Stimulated activated CD4-positive, alpha-beta T cell treated with anti-CD3 and anti-CD28 coated beads, TNF-alpha, amount 100 ng/mL, for 48 hours (primary cell): ENCODE data around the gene GAS2.

Experiments
- DNase-seq, 3 donors: peaks; one replicate each; pipeline ENCODE4 v3.0.0-alpha.2; 2020; ENCODE audit warnings: low read depth in 3 of 3

The GAS2 gene

GRCh38 chr11:22674470-22675439 lies 8.3 kb downstream of the GAS2 start:
- no peak for DNase-seq

GRCh38 chr11:22677153-22677903 lies 10.9 kb downstream of the GAS2 start:
- DNase-seq: no peak

- DNase-seq: no peak
Measured at GRCh38 chr11:22680628-22681027, 14.2 kb downstream of the GAS2 start.

- no peak for DNase-seq
Measured at GRCh38 chr11:22681281-22681812, 14.9 kb downstream of the GAS2 start.

GRCh38 chr11:22684082-22684481 lies 17.7 kb downstream of the GAS2 start:
- DNase-seq: no peak

- DNase-seq: no peak
Measured at GRCh38 chr11:22685111-22685510, 18.7 kb downstream of the GAS2 start.

- no peak for DNase-seq
Measured at GRCh38 chr11:22688914-22689313, 22.5 kb downstream of the GAS2 start.

GRCh38 chr11:22690257-22690656 lies 23.8 kb downstream of the GAS2 start:
- no peak for DNase-seq

GRCh38 chr11:22690871-22691270 lies 24.5 kb downstream of the GAS2 start:
- no peak for DNase-seq

GRCh38 chr11:22699388-22699787 lies 33.0 kb downstream of the GAS2 start:
- DNase-seq: no peak

- no peak for DNase-seq
Measured at GRCh38 chr11:22702031-22702430, 35.6 kb downstream of the GAS2 start.

GRCh38 chr11:22703040-22703439 lies 36.6 kb downstream of the GAS2 start:
- no peak for DNase-seq

- no peak for DNase-seq
Measured at GRCh38 chr11:22703591-22703990, 37.2 kb downstream of the GAS2 start.

- DNase-seq: no peak
Measured at GRCh38 chr11:22707119-22707899, 40.9 kb downstream of the GAS2 start.

GRCh38 chr11:22711071-22711770 lies 44.8 kb downstream of the GAS2 start:
- no peak for DNase-seq

- no peak for DNase-seq
Measured at GRCh38 chr11:22711880-22712279, 45.5 kb downstream of the GAS2 start.

GRCh38 chr11:22713336-22713735 lies 46.9 kb downstream of the GAS2 start:
- DNase-seq: no peak

- DNase-seq: no peak
Measured at GRCh38 chr11:22715971-22716370, 49.6 kb downstream of the GAS2 start.

- no peak for DNase-seq
Measured at GRCh38 chr11:22720457-22720856, 54.0 kb downstream of the GAS2 start.

GRCh38 chr11:22723274-22723673 lies 56.9 kb downstream of the GAS2 start:
- DNase-seq: no peak

GRCh38 chr11:22725079-22725478 lies 58.7 kb downstream of the GAS2 start:
- no peak for DNase-seq
